Measurements from ENCODE around the gene CEL. TPM values are rescaled to one million over a fixed set of nuclear protein-coding genes. Genes with fewer than 3 reads are reported as not detected.
A peak's percentile ranks its signal among the peaks of the same experiment; 100 is the strongest.
"Not testable (repeated sequence)": the region's sequence is repeated elsewhere in the genome, so short reads cannot be mapped to it uniquely, and the experiment has no call there.

Gene CEL
- total RNA-seq, 1 donor, result 1.3 TPM

DNA sequence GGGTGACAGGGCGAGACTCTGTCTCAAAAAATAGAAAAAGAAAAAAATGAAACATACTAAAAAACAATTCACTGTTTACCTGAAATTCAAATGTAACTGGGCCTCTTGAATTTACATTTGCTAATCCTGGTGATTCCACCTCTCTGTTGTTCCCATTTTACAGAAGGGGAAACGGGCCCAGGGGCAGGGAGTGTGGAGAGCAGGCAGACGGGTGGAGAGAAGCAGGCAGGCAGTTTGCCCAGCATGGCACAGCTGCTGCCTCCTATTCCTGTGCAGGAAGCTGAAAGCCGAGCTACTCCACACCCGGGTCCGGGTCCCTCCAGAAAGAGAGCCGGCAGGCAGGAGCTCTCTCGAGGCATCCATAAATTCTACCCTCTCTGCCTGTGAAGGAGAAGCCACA is 788 bp downstream of the CEL start:
- peak in 1 of 3 donors; percentile 29 for DNase-seq (ENCODE audit: low read depth in 2 of 3, low spot score in 2 of 3)

DNA sequence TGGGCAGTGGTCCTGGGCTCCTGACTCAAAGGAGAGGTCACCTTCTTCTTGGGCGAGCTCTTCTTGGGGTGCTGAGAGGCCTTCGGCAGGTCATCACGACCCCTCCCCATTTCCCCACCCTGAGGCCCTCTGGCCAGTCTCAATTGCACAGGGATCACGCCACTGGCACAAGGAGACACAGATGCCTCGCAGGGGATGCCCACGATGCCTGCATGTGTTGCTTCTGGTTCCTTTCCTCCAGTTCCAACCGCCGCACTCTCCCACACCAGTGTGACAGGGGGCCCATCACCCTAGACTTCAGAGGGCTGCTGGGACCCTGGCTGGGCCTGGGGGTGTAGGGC is 1.3 kb downstream of the CEL start:
- peak in 1 of 3 donors; percentile 15 for DNase-seq (ENCODE audit: low read depth in 2 of 3, low spot score in 2 of 3)

DNA sequence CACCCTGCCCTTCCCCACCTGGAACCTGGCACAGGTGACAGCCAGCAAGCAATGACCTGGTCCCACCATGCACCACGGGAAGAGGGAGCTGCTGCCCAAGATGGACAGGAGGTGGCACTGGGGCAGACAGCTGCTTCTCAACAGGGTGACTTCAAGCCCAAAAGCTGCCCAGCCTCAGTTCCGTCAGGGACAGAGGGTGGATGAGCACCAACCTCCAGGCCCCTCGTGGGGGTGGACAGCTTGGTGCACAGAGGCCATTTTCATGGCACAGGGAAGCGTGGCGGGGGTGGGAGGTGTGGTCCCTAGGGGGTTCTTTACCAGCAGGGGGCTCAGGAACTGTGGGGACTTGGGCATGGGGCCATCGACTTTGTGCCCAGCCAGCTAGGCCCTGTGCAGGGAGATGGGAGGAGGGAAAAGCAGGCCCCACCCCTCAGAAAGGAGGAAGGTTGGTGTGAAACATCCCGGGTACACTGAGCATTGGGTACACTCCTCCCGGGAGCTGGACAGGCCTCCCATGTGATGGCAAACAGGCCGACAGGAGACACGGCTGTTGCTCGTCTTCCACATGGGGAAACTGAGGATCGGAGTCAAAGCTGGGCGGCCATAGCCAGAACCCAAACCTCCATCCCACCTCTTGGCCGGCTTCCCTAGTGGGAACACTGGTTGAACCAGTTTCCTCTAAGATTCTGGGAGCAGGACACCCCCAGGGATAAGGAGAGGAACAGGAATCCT is 1.9 kb downstream of the CEL start:
- DNase-seq (ENCODE audit: low read depth in 2 of 3, low spot score in 2 of 3), result no peak

DNA sequence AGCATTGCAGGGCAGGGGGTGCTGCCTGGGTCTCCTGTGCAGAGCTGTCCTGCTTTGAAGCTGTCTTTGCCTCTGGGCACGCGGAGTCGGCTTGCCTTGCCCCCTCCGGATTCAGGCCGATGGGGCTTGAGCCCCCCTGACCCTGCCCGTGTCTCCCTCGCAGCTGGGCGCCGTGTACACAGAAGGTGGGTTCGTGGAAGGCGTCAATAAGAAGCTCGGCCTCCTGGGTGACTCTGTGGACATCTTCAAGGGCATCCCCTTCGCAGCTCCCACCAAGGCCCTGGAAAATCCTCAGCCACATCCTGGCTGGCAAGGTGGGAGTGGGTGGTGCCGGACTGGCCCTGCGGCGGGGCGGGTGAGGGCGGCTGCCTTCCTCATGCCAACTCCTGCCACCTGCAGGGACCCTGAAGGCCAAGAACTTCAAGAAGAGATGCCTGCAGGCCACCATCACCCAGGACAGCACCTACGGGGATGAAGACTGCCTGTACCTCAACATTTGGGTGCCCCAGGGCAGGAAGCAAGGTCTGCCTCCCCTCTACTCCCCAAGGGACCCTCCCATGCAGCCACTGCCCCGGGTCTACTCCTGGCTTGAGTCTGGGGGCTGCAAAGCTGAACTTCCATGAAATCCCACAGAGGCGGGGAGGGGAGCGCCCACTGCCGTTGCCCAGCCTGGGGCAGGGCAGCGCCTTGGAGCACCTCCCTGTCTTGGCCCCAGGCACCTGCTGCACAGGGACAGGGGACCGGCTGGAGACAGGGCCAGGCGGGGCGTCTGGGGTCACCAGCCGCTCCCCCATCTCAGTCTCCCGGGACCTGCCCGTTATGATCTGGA is 2.7 kb downstream of the CEL start:
- no peak for DNase-seq (ENCODE audit: low read depth in 2 of 3, low spot score in 2 of 3)

DNA sequence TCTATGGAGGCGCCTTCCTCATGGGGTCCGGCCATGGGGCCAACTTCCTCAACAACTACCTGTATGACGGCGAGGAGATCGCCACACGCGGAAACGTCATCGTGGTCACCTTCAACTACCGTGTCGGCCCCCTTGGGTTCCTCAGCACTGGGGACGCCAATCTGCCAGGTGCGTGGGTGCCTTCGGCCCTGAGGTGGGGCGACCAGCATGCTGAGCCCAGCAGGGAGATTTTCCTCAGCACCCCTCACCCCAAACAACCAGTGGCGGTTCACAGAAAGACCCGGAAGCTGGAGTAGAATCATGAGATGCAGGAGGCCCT is 3.2 kb downstream of the CEL start:
- no peak for DNase-seq (ENCODE audit: low read depth in 2 of 3, low spot score in 2 of 3)

DNA sequence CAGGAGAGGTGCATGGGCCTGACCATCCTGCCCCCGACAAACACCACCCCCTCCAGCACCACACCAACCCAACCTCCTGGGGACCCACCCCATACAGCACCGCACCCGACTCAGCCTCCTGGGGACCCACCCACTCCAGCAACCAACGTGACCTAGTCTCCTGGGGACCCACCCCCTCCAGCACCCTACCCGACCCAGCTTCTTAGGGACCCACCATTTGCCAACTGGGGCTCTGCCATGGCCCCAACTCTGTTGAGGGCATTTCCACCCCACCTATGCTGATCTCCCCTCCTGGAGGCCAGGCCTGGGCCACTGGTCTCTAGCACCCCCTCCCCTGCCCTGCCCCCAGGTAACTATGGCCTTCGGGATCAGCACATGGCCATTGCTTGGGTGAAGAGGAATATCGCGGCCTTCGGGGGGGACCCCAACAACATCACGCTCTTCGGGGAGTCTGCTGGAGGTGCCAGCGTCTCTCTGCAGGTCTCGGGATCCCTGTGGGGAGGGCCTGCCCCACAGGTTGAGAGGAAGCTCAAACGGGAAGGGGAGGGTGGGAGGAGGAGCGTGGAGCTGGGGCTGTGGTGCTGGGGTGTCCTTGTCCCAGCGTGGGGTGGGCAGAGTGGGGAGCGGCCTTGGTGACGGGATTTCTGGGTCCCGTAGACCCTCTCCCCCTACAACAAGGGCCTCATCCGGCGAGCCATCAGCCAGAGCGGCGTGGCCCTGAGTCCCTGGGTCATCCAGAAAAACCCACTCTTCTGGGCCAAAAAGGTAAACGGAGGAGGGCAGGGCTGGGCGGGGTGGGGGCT is 4.6 kb downstream of the CEL start:
- DNase-seq (ENCODE audit: low read depth in 2 of 3, low spot score in 2 of 3), result no peak

DNA sequence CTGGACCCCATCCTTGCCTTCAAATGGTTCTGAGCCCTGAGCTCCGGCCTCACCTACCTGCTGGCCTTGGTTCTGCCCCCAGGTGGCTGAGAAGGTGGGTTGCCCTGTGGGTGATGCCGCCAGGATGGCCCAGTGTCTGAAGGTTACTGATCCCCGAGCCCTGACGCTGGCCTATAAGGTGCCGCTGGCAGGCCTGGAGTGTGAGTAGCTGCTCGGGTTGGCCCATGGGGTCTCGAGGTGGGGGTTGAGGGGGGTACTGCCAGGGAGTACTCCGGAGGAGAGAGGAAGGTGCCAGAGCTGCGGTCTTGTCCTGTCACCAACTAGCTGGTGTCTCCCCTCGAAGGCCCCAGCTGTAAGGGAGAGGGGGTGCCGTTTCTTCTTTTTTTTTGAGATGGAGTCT is 5.2 kb downstream of the CEL start:
- no peak for DNase-seq (ENCODE audit: low read depth in 2 of 3, low spot score in 2 of 3)

DNA sequence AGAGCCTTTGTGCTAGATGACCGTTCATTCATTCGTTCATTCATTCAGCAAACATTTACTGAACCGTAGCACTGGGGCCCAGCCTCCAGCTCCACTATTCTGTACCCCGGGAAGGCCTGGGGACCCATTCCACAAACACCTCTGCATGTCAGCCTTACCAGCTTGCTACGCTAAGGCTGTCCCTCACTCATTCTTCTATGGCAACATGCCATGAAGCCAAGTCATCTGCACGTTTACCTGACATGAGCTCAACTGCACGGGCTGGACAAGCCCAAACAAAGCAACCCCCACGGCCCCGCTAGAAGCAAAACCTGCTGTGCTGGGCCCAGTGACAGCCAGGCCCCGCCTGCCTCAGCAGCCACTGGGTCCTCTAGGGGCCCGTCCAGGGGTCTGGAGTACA is 6.0 kb downstream of the CEL start:
- no peak for DNase-seq (ENCODE audit: low read depth in 2 of 3, low spot score in 2 of 3)

DNA sequence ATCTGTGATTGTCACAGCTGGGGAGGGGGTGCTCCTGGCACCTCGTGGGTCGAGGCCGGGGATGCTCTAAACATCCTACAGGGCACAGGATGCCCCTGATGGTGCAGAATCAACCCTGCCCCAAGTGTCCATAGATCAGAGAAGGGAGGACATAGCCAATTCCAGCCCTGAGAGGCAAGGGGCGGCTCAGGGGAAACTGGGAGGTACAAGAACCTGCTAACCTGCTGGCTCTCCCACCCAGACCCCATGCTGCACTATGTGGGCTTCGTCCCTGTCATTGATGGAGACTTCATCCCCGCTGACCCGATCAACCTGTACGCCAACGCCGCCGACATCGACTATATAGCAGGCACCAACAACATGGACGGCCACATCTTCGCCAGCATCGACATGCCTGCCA is 6.7 kb downstream of the CEL start:
- DNase-seq (ENCODE audit: low read depth in 2 of 3, low spot score in 2 of 3), result not testable (repeated sequence)

DNA sequence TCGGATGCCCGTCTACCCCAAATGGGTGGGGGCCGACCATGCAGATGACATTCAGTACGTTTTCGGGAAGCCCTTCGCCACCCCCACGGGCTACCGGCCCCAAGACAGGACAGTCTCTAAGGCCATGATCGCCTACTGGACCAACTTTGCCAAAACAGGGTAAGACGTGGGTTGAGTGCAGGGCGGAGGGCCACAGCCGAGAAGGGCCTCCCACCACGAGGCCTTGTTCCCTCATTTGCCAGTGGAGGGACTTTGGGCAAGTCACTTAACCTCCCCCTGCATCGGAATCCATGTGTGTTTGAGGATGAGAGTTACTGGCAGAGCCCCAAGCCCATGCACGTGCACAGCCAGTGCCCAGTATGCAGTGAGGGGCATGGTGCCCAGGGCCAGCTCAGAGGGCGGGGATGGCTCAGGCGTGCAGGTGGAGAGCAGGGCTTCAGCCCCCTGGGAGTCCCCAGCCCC is 8.8 kb downstream of the CEL start:
- DNase-seq (ENCODE audit: low read depth in 2 of 3, low spot score in 2 of 3), result not testable (repeated sequence)

DNA sequence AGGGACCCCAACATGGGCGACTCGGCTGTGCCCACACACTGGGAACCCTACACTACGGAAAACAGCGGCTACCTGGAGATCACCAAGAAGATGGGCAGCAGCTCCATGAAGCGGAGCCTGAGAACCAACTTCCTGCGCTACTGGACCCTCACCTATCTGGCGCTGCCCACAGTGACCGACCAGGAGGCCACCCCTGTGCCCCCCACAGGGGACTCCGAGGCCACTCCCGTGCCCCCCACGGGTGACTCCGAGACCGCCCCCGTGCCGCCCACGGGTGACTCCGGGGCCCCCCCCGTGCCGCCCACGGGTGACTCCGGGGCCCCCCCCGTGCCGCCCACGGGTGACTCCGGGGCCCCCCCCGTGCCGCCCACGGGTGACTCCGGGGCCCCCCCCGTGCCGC is 9.2 kb downstream of the CEL start:
- DNase-seq (ENCODE audit: low read depth in 2 of 3, low spot score in 2 of 3), result not testable (repeated sequence)

DNA sequence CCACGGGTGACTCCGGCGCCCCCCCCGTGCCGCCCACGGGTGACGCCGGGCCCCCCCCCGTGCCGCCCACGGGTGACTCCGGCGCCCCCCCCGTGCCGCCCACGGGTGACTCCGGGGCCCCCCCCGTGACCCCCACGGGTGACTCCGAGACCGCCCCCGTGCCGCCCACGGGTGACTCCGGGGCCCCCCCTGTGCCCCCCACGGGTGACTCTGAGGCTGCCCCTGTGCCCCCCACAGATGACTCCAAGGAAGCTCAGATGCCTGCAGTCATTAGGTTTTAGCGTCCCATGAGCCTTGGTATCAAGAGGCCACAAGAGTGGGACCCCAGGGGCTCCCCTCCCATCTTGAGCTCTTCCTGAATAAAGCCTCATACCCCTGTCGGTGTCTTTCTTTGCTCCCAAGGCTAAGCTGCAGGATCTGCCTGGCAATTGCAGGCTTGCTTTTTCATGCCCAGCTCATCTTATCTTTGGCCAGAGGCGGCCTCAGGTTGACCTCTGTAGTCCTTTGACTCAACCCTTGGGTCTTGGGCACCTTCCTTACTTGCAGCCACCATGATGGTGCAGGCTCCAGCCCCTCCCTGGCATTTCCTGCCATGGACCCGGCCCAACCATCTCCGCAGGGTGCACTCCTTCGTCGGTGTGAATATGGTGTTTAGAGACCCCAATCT is 9.8 kb downstream of the CEL start:
- no peak for DNase-seq (ENCODE audit: low read depth in 2 of 3, low spot score in 2 of 3)

DNA sequence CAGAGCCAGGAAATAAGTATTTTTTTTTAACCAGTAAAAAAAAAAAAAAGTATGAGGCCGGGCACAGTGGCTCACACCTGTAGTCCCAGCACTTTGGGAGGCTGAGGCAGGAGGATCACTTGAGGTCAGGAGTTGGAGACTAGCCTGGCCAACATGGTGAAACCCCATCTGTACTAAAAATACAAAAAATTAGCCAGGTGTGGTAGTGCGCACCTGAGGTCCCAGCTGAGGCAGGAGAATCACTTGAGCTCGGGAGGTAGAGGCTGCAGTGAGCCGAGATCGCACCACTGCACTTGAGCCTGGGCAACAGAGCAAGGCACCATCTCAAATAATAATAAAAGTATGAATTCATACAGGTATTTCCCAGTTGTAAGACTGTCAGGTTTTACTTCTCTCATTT is 10.4 kb downstream of the CEL start:
- not testable (repeated sequence) for DNase-seq (ENCODE audit: low read depth in 2 of 3, low spot score in 2 of 3)

DNA sequence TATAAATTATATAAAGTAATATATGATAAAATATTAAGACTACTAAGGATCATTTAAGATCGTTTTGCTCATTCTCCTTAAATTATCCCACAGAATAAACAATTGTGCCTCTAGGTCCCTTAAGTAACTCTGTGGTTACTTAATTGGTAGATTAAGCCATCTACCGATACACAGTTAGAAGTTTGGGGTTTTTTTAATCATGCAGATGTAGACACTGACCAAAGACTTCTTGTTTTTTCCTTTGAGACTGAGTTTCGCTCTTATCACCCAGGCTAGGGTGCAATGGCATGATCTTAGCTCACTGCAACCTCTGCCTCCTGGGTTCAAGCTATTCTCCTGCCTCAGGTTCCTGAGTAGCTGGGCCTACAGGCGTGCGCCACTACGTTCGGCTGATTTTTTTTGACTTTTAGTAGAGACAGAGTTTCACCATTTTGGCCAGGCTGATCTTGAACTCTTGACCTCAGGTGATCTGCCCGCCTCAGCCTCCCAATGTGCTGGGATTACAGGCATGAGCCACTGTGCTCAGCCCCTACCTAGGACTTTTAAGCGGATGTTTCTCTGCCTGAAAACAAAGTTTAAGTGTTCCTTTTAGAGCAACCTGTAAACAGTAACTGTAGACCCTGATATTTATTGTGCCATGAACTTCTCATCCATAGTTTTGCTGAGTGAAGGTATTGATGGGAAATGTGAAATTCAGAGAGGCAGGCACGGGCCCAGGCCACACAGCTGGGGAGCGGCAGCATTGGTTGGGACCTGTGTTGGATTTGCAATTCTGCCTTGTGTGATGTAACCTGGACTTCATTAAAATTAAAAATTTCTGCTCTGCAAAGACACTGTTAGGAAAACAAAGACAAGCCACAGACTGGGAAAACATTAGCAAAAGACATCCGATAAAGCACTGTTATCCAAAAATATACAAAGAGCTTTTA is 11.6 kb downstream of the CEL start:
- DNase-seq (ENCODE audit: low read depth in 2 of 3, low spot score in 2 of 3), result no peak

DNA sequence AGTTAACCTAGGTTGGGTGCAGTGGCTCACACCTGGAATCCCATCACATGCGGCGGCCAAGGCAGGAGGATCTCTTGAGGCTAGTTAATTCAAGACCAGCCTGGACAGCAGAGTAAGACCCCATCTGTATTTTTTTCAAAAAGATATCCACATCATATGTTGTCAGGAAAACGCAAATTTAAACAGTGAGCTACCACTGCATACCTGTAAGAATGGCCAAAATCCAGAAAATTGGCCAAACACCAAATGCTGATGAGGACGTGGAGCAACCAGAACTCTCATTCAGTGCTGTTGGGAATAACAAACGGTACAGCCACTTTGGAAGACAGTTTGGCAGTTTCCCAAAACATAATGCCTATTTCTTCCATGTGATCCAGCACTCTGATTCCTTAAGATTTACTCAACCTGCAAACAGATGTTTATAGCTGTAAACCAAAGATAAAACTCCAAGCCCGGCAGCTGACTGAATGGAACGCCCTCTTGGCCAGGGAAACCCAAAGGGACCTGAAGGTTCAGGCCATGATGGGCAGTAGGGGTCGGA is 12.4 kb downstream of the CEL start:
- DNase-seq (ENCODE audit: low read depth in 2 of 3, low spot score in 2 of 3), result no peak

DNA sequence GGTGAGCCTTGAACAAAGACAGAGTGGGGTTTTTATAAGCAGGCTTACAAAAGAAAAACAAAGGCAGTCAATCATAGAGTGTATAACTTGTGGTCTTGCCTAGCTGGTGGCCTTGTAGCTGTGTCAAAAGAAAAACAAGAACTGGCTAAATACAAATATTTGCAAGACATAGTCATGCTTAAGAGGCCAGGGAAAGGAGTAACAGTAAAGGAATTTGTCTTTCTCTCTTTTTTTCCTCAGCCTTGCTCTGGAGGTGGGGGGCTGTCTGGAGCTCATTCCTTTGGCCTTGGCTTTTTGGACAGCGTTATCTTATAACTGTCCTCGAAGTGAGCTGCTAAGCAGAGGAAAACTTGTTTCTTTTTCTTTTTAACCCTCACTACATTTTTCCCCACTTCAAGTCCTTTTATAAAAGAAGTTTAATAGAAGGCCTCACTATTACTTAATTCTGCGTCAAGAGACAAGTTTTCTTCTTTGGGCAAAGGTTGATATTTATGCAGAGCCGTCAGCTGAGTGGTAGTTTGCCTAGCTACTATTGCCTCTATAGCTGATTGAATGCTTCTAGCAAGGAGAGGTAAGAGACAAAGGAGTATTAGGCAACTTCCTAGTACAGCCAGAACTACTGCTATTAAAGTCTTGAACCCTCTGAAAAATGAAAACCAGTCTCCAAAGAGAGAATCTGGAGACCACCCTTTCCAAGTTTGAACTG is 14.3 kb downstream of the CEL start:
- no peak for DNase-seq (ENCODE audit: low read depth in 2 of 3, low spot score in 2 of 3)

DNA sequence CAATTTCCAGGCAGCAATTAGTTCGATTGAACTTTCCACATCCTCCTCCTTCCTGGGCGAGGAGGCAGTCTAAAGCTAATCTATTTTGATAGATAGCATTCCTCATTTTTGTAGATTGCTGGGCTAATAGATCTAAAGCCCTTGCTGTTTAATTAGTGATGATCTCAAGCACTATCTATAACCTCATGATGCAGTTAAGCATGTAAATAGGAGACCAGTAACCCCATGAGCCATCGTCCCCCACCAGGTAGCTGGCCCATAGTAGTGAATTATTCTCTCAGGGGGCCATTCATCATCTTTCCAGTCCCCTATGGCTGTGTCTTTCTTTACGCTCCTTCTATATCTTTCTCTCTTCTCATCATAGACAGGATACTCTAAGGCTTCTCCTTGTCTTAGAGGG is 14.9 kb downstream of the CEL start:
- no peak for DNase-seq (ENCODE audit: low read depth in 2 of 3, low spot score in 2 of 3)

DNA sequence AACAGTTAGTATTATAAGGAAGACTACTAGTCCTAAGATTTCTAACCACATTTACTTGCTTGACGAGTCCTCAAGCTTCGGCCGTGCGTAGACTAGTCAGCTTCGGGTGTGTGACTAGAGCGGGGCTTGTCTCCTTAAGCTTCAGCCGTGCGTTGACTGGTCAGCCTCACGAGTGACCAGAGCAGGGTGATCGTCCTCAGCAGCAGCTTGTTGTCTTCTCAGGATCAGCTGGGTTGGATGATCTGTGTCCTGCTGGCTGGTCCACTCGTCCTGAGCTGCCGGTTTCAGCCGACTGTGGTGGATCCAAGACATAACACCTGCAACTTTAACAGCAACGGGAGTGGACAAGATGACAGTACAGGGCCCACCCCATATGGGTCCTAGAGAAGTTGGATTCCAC is 16.7 kb downstream of the CEL start:
- no peak for DNase-seq (ENCODE audit: low read depth in 2 of 3, low spot score in 2 of 3)

DNA sequence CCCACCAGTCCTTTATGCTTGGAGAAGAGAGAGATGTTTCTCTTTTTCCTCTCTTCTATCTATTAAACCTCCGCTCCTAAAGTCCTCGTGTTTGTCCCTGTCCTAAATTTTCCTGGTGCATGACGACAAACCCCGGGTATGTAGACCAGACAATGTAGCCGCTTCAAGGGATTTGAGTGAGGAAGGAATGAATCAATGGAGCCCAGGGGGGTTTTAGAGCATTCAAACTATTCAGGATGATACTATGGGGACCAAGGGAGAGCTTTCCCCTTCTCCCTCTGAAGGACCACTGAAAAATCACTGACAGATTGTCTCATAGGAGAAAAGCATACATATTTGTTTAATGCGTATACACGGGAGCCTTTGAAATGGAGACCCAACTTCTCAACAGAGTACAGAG is 18.4 kb downstream of the CEL start:
- DNase-seq (ENCODE audit: low read depth in 2 of 3, low spot score in 2 of 3), result no peak
